ENCODE data around the gene BAD. TPM values are rescaled to one million over a fixed set of nuclear protein-coding genes. Genes with fewer than 3 reads are reported as not detected.

BAD gene
- total RNA-seq, 2 donors from 2014 or later: 86.0 to 89.6 TPM

DNA sequence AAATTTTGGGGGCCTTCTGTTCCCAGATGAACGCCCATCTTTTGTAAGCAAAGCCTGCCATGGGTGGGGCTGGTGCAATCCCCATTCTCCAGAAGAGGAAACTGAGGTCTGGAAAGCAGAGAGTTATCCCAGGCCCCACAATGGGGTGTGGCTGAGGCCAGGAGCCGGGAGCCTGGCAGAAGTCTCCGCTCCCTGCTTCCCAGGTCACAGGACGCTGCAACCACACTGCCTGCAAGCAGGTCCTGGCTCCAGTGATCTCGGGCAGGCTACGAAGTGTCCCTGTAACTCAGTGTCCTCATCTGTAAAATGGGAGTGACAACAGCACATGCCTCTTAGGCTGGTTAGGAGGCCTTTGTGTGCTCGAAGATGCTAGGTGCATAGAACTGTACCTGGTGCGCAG lies 31.4 kb downstream of the BAD start:
- intact Hi-C loops (cut with DNase I): no loop called here
- peak overlapping the region; percentile 8 to 89 for H3K9ac ChIP-seq (ENCODE audit: low read depth in 2 of 2, low read length in 2 of 2)
- peaks cover 9% of the 10 kb centered on the region for H3K4me1 ChIP-seq
- peak overlapping the region; percentile 97 for H3K4me3 ChIP-seq
- H3K36me3 ChIP-seq: peaks cover 5% of the 10 kb centered on the region
- no peak for DNase-seq
- H3K9me3 ChIP-seq: no peaks in the 10 kb centered on the region
- no peaks in the 10 kb centered on the region for H3K27me3 ChIP-seq
- TF ChIP-seq, protein P1, sequence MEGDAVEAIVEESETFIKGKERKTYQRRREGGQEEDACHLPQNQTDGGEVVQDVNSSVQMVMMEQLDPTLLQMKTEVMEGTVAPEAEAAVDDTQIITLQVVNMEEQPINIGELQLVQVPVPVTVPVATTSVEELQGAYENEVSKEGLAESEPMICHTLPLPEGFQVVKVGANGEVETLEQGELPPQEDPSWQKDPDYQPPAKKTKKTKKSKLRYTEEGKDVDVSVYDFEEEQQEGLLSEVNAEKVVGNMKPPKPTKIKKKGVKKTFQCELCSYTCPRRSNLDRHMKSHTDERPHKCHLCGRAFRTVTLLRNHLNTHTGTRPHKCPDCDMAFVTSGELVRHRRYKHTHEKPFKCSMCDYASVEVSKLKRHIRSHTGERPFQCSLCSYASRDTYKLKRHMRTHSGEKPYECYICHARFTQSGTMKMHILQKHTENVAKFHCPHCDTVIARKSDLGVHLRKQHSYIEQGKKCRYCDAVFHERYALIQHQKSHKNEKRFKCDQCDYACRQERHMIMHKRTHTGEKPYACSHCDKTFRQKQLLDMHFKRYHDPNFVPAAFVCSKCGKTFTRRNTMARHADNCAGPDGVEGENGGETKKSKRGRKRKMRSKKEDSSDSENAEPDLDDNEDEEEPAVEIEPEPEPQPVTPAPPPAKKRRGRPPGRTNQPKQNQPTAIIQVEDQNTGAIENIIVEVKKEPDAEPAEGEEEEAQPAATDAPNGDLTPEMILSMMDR (IDR thresholded peaks at IDR 0.05): no peak
- H3K27ac ChIP-seq: peak overlapping the region; percentile 80

DNA sequence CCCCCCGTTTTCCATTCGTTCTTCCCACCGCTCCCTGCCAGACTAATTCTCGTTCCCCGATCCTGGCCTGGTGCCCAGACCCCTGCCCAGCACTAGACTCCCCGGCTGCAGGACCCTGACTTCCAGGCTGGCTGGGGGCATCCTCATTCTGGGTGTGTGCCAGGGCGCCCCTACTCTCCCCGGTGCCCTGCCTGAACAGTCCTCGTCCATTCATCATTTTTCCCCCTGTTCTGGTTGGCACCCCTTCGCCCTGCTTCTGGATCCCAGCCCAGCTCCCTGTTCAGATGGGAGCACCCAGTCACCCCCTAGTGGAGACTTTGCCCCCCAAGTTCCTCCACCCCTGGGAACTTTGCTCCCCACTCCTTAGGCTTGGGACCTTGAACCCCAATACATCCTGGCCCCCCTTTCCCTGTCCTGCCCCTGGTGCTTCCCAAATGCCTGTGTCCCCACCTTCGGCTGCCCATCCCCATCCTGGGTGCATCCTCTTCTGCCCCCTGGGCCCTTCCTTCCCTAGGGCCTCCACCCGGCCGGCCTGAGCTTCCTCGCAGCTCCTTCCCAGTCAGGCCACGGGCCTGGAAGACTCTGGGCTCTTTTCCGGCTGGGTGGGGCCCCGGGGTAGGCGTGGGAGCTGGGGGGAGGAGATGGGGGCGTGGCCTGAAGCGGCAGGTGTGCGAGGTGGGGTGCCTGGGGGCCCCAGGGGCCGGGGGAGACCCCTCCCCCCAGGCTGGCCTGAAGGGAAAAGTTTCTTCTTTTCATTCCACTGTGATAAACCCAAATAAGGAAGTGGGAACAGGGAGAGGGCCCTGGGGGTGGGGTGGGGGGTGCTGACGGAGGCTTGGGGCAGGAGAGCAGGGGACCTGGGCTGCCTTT lies 32.2 kb downstream of the BAD start:
- TF ChIP-seq, protein P1 (IDR thresholded peaks at IDR 0.05): no peak
- Histone ChIP-seq H3K9ac (ENCODE audit: low read depth in 2 of 2, low read length in 2 of 2) (peak overlapping the region; percentile 89 to 91), H3K36me3 (peaks cover 5% of the 10 kb centered on the region), H3K9me3 (no peaks in the 10 kb centered on the region), H3K4me3 (peak overlapping the region; percentile 97), H3K27ac (peak overlapping the region; percentile 80), H3K27me3 (no peaks in the 10 kb centered on the region), H3K4me1 (peaks cover 9% of the 10 kb centered on the region)
- intact Hi-C loops (cut with DNase I): no loop called here
- peak; percentile 92 for DNase-seq

DNA sequence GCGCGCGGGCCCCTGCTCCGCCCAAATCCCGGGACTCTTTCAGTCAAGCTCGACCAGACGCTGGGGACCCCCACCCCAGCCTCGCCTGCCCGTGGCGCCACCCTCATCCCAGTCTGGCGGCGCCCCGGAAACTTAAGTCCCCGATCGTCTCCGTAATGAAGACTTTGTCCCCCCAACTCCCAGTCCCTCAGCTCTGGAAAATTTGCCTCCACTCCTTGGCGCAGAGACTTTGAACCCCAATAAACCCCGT lies 32.8 kb downstream of the BAD start:
- Histone ChIP-seq H3K27me3 (no peaks in the 10 kb centered on the region), H3K9ac (ENCODE audit: low read depth in 2 of 2, low read length in 2 of 2) (peak overlapping the region; percentile 89 to 91), H3K27ac (peak overlapping the region; percentile 80), H3K4me1 (peaks cover 9% of the 10 kb centered on the region), H3K36me3 (peaks cover 5% of the 10 kb centered on the region), H3K4me3 (peak overlapping the region; percentile 97), H3K9me3 (no peaks in the 10 kb centered on the region)
- intact Hi-C loops (cut with DNase I): no loop called here
- TF ChIP-seq, protein P1 (IDR thresholded peaks at IDR 0.05): no peak
- DNase-seq: no peak

DNA sequence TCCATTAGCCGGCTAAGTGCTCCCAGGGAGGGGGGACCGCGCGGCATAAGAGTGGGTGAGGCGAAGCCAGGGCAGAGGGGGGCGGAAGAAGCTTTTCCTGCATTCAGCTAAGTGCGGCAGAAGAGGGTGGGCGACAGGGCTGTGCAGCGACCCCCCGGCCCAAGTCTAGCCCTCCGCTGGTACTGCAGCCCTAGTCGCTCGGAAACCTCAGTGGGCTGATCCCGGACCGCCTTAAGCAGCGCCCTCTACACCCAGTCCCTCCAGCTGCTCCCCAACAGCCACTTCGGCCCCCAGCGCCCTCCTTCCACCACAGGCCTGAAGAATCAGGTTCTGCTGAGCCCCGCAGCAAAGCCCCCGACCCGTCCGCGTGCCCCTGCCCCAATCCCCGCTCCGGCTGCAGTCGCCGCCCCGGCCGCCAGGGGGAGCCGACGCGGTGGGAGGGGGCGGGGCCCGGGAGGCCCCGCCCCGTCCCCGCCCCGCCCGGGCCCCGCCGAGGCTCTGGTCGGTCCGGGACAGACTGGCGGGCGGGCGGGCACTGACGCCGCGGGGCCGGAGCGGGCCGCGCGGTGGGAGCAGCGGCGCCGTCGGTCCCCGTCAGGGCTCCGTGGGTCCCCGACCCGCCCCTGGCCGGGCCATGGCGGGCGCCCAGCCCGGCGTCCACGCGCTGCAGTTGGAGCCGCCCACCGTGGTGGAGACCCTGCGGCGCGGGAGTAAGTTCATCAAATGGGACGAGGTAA lies 33.3 kb downstream of the BAD start, which contains the start of gene PLCB3:
PLCB3 (plus strand) TSS at position 515 of the 737 bp plus-strand sequence; CDS start at position 635, 120 bp downstream.
- Histone ChIP-seq H3K4me1 (peaks cover 9% of the 10 kb centered on the region), H3K9ac (ENCODE audit: low read depth in 2 of 2, low read length in 2 of 2) (peak within 1 kb of the TSS; percentile 89 to 91), H3K27ac (peak within 1 kb of the TSS; percentile 80), H3K9me3 (no peaks in the 10 kb centered on the region), H3K27me3 (no peaks in the 10 kb centered on the region), H3K4me3 (peak within 1 kb of the TSS; percentile 97), H3K36me3 (peaks cover 5% of the 10 kb centered on the region)
- TF ChIP-seq, protein P1 (IDR thresholded peaks at IDR 0.05): peak; percentile 59
- no peak for DNase-seq
- intact Hi-C loops (cut with DNase I): no loop called here

DNA sequence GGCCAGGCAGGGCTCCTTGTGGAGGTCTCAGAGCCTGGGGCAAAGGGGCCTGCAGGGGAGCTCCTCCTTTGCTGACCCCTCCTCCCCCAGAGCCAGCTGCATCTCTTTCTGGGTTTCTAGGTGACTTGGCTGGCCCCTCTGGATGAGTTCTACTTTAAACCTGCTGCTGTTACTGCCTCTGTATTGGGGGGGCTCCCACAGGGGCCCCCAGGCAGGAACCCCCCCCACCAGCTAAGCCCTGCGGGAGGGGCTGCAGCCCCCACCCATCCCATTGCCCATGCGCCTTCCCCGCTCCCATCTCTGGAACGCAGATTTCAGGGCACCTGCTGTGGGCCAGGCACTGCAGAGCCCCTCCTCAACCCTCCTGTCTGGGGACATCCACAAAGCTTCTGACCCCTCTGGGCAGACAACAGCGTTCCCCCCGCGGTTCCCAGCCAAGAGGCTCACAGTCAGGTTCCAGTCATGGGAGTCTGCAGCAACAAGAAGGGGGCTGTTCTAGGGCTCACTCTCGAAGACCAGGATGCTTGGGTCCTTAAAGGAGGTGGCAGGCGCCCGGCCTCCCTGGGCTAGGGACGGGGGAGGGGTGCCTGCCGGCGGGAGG lies 34.0 kb downstream of the BAD start:
- peaks cover 9% of the 10 kb centered on the region for H3K4me1 ChIP-seq
- peaks cover 5% of the 10 kb centered on the region for H3K36me3 ChIP-seq
- peak overlapping the region; percentile 69 to 71 for H3K9ac ChIP-seq (ENCODE audit: low read depth in 2 of 2, low read length in 2 of 2)
- TF ChIP-seq, protein P1 (IDR thresholded peaks at IDR 0.05): no peak
- DNase-seq: no peak
- intact Hi-C loops (cut with DNase I): no loop called here
- peak overlapping the region; percentile 97 for H3K4me3 ChIP-seq
- no peaks in the 10 kb centered on the region for H3K9me3 ChIP-seq
- H3K27me3 ChIP-seq: no peaks in the 10 kb centered on the region
- H3K27ac ChIP-seq: no peak overlapping the region

All from colonic mucosa (tissue), 4 donors.